MM.1S (cell line): ENCODE results near the gene TNIP3.

Experiments used
- EZH2 ChIP-seq: fragments of 300-600 bp; sonication (generic); optimal IDR thresholded peaks from 2 replicates; pipeline ENCODE3; 2017; ENCODE audit warnings: low read depth, mild to moderate bottlenecking, antibody characterized with exemption, low read length, mixed read lengths
- TF ChIP-seq, protein P1 (sequence below): fragments of 300-600 bp; sonication (generic); IDR thresholded peaks from 2 replicates; pipeline ENCODE4 v1.5.1; 2016; ENCODE audit warnings: antibody characterized with exemption, low read length, mixed read lengths

GRCh38 chr4:121091941-121092340 lies 72.2 kb downstream of the TNIP3 start:
- TF ChIP-seq, protein P1, sequence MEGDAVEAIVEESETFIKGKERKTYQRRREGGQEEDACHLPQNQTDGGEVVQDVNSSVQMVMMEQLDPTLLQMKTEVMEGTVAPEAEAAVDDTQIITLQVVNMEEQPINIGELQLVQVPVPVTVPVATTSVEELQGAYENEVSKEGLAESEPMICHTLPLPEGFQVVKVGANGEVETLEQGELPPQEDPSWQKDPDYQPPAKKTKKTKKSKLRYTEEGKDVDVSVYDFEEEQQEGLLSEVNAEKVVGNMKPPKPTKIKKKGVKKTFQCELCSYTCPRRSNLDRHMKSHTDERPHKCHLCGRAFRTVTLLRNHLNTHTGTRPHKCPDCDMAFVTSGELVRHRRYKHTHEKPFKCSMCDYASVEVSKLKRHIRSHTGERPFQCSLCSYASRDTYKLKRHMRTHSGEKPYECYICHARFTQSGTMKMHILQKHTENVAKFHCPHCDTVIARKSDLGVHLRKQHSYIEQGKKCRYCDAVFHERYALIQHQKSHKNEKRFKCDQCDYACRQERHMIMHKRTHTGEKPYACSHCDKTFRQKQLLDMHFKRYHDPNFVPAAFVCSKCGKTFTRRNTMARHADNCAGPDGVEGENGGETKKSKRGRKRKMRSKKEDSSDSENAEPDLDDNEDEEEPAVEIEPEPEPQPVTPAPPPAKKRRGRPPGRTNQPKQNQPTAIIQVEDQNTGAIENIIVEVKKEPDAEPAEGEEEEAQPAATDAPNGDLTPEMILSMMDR, result no peak
- no peak for TF ChIP-seq EZH2
